OCI-LY7 (cell line): ENCODE results near the gene ELMO1.

Source experiments
- CTCF ChIP-seq: fragments of 200-600 bp; sonication (generic); conservative IDR thresholded peaks from 2 replicates; pipeline ENCODE4 v1.5.1; 2014; ENCODE audit warnings: mild to moderate bottlenecking, antibody characterized with exemption, low read length, moderate library complexity, mixed read lengths
- EZH2phosphoT487 ChIP-seq: fragments of 200-600 bp; sonication (generic); IDR thresholded peaks from 2 replicates; pipeline ENCODE4 v1.6.1; 2018; ENCODE audit warnings: low read depth, borderline replicate concordance, mild to moderate bottlenecking, mixed run types, antibody characterized with exemption, low read length, moderate library complexity, mixed read lengths

DNA sequence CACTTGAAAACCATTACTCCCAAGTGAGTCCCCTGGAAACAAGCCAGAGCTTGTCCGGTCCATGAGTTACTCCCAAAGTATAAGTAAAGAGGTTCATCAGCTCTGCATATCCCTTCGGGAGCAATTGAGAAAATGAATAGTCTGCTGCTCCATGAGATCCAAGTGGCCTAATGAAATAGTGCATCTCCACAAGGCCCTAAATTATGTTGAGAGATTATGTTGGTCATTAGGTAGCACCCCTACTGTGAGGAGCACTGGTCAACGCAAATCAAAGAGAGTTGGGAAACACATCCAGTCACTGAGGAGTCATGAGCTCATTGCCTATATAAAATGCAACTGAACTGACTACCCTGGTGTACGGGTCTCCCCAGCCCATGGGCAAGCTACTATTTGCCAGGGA, 518.9 kb downstream of the ELMO1 start:
- TF ChIP-seq CTCF (no peak), EZH2phosphoT487 (no peak)
